PC-9 (cell line): ENCODE results near the gene VTA1. TPM values are rescaled to one million over a fixed set of nuclear protein-coding genes. Genes with fewer than 3 reads are reported as not detected.

Experiments used
- BruUV-seq: library from RNA; stranded (reverse); fragments of 400-500 nt; replicated peaks from 2 replicates; lab custom pipeline; 2021; lab: Mats Ljungman, UMichigan
- CTCF ChIA-PET: fragments of 300-600 bp; sonication (Branson Sonifier 250); formaldehyde crosslinking; loops from one replicate; lab custom pipeline; 2022; ENCODE audit warnings: antibody characterized with exemption; lab: Charles Lee
- POLR2A ChIA-PET: fragments of 300-600 bp; sonication (Branson Sonifier 250); formaldehyde crosslinking; loops from one replicate; lab custom pipeline; 2022; ENCODE audit warnings: antibody characterized with exemption; ENCODE audit not compliant: unreplicated experiment; lab: Charles Lee
- DNase-seq, 2 experiments: peaks; one replicate each; pipeline versions ENCODE4 v3.0.0 to v3.0.0-alpha.2; 2015 to 2022; ENCODE audit warnings: mixed read lengths in 1 of 2
- H2AFZ ChIP-seq: fragments of 200-600 bp; sonication (generic); 2 replicates; pipeline ENCODE4 v1.8.1; 2017; ENCODE audit warnings: antibody characterized with exemption
- H3F3A ChIP-seq: fragments of 200-600 bp; sonication (generic); 2 replicates; pipeline ENCODE4 v1.8.1; 2017; ENCODE audit warnings: antibody characterized with exemption, mild to moderate bottlenecking, low read depth; ENCODE audit not compliant: insufficient read depth
- H3K27ac ChIP-seq: fragments of 200-600 bp; sonication (generic); 2 replicates; pipeline ENCODE4 v1.6.1; 2016; ENCODE audit warnings: mixed run types
- H3K27me3 ChIP-seq: fragments of 200-600 bp; sonication (generic); 2 replicates; pipeline ENCODE4 v1.6.1; 2016; ENCODE audit warnings: low read depth, mixed run types; ENCODE audit not compliant: insufficient read depth
- H3K36me3 ChIP-seq: fragments of 200-600 bp; sonication (generic); 2 replicates; pipeline ENCODE4 v1.6.1; 2016; ENCODE audit warnings: low read depth, mixed run types
- H3K4me1 ChIP-seq: fragments of 200-600 bp; sonication (generic); replicated peaks from 2 replicates; pipeline ENCODE4 v1.6.1; 2016; ENCODE audit warnings: mixed run types; ENCODE audit not compliant: insufficient read depth
- H3K4me2 ChIP-seq: fragments of 200-600 bp; sonication (generic); 2 replicates; pipeline ENCODE4 v1.6.1; 2017; ENCODE audit warnings: mixed run types
- H3K4me3 ChIP-seq: fragments of 200-600 bp; sonication (generic); 2 replicates; pipeline ENCODE4 v1.6.1; 2016; ENCODE audit warnings: mixed run types
- H3K79me2 ChIP-seq: fragments of 200-600 bp; sonication (generic); 2 replicates; pipeline ENCODE4 v1.6.1; 2017; ENCODE audit warnings: low read depth, mixed run types
- H3K9me2 ChIP-seq: fragments of 200-600 bp; sonication (generic); 2 replicates; pipeline ENCODE4 v1.8.1; 2017; ENCODE audit warnings: mild to moderate bottlenecking; ENCODE audit not compliant: insufficient read depth
- H3K9me3 ChIP-seq: fragments of 200-600 bp; sonication (generic); 2 replicates; pipeline ENCODE4 v1.8.1; 2016; ENCODE audit warnings: low read depth; ENCODE audit not compliant: insufficient read depth
- H4K20me1 ChIP-seq: fragments of 200-600 bp; sonication (generic); 2 replicates; pipeline ENCODE4 v1.8.1; 2017; ENCODE audit not compliant: insufficient read depth
- CTCF ChIP-seq: fragments of 200-600 bp; sonication (generic); conservative IDR thresholded peaks from 2 replicates; pipeline ENCODE4 v1.6.1; 2017; ENCODE audit warnings: mixed run types, antibody characterized with exemption, mild to moderate bottlenecking, moderate library complexity
- EZH2 ChIP-seq: fragments of 200-600 bp; sonication (generic); IDR thresholded peaks from 2 replicates; pipeline ENCODE4 v1.8.0; 2017; ENCODE audit warnings: antibody characterized with exemption, low read depth
- intact Hi-C: fragments of 100-400 bp; cut with micrococcal nuclease; formaldehyde crosslinking; loops from one replicate; pipeline ENCODE4 v1.10.0; 2022; ENCODE audit not compliant: unreplicated experiment
- total RNA-seq: library from RNA; stranded (reverse); gene quantifications from 2 replicates; pipeline ENCODE4 v1.2.3, GENCODE V29; 2021

The VTA1 gene
- total RNA-seq, 1 experiment from 2014 or later, result 52.0 TPM

GRCh38 chr6:142266060-142266459, 119.0 kb downstream of the VTA1 start:
- H3K4me3 ChIP-seq, result no peak overlapping the region
- H3K9me3 ChIP-seq, result no peaks in the 10 kb centered on the region
- no peaks in the 10 kb centered on the region for H3K27me3 ChIP-seq
- no peaks in the 10 kb centered on the region for H3K79me2 ChIP-seq
- TF ChIP-seq EZH2 (no peak), CTCF (no peak)
- intact Hi-C loops, result no loop called here
- no TSS peak for BruUV-seq
- ChIA-PET CTCF (no interaction called here), POLR2A (no interaction called here)
- H3K4me1 ChIP-seq, result no peaks in the 10 kb centered on the region
- no peaks in the 10 kb centered on the region for H3K9me2 ChIP-seq
- H3K36me3 ChIP-seq, result no peaks in the 10 kb centered on the region
- H3F3A ChIP-seq, result no peaks in the 10 kb centered on the region
- no peak overlapping the region for H3K4me2 ChIP-seq
- H4K20me1 ChIP-seq, result no peaks in the 10 kb centered on the region
- no peak overlapping the region for H2AFZ ChIP-seq
- no peak for DNase-seq
- no peak overlapping the region for H3K27ac ChIP-seq

GRCh38 chr6:142271476-142271875, 124.4 kb downstream of the VTA1 start:
- Histone ChIP-seq H3K4me1 (peaks cover 8% of the 10 kb centered on the region), H3K9me3 (no peaks in the 10 kb centered on the region), H3K27me3 (no peaks in the 10 kb centered on the region), H3K27ac (no peak overlapping the region), H2AFZ (no peak overlapping the region), H3K9me2 (no peaks in the 10 kb centered on the region), H3F3A (no peaks in the 10 kb centered on the region), H4K20me1 (no peaks in the 10 kb centered on the region), H3K4me3 (no peak overlapping the region), H3K79me2 (no peaks in the 10 kb centered on the region), H3K4me2 (no peak overlapping the region), H3K36me3 (no peaks in the 10 kb centered on the region)
- no TSS peak for BruUV-seq
- ChIA-PET CTCF (interaction anchor here (0.6 kb wide), 1 partner anchor 107 kb away, joined by 4 read pairs; no protein-coding TSS in a partner anchor), POLR2A (no interaction called here)
- intact Hi-C loops, result no loop called here
- no peak for DNase-seq
- TF ChIP-seq EZH2, result no peak
- TF ChIP-seq CTCF, result no peak

Other genes with a start within 250 kb of the VTA1 start
- gene GJE1, start 14.3 kb upstream of the VTA1 start, total RNA-seq, result not detected in 2 replicates
- gene NMBR, start 141 bp upstream of the VTA1 start, total RNA-seq, result 0.35 TPM in 1 of 2 replicates, not detected in the other
- 24.0 and 30.3 TPM in 2 replicates for gene ADGRG6, start 154.7 kb downstream of the VTA1 start, total RNA-seq